Dermis lymphatic vessel endothelial cell (primary cell): ENCODE measurements around the gene CCL21. TPM values are rescaled to one million over a fixed set of nuclear protein-coding genes. Genes with fewer than 3 reads are reported as not detected.

Experiments
- total RNA-seq: library from RNA; depleted of rRNA; stranded (reverse); fragments of >200 nt; gene quantifications from 2 replicates; pipeline ENCODE4 v1.2.1, GENCODE V29; 2014

Gene CCL21, protein sequence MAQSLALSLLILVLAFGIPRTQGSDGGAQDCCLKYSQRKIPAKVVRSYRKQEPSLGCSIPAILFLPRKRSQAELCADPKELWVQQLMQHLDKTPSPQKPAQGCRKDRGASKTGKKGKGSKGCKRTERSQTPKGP
- total RNA-seq = 1.4 and 8.6 TPM in 2 replicates

GRCh38 chr9:34710023-34710422 is at the start of gene CCL21:
CCL21 (minus strand) TSS chr9:34710136; CDS start chr9:34710066, 70 bp downstream.

GRCh38 chr9:34690983-34691935 is 18.7 kb downstream of the CCL21 start, which contains the start of gene CCL19:
CCL19 (minus strand) TSS chr9:34691276; CDS start chr9:34691139, 137 bp downstream.

DNA sequence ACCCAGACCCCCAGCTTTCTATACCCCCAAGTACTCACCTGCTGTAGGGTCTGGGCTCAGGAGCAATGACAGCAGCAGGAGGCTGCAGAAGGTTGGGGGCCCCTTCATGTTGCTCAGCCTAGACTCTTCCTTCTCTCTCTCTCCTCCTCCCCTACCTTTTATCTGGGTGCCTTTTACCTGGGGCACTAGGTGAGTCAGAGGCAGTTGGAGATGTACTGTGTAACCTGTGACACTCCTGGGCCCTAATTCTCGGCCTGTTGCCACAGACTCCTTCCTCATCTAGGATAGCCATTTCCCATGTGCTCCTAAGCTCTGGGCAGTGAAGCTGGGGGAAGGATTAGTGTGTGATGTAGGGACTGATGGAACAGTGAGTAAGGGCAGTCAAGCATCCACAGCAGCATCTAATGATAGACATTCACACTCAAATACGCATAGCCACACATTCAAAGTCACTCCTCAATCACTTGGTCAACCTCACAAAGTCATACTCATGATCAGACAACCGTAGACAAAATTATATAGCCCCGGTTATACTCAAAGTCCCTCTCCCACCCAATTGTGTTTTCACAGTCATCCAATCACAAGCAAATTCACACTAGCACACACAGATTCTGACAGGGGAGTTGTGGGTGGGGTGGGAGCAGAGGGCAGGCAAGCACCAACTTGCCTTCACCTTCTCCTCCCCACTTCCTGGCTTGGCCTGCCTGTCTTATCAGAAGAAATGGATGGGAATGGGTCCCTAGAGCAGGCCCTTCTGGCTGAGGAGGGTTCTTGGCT is 47.2 kb downstream of the CCL21 start, which contains the start of gene CCL27:
Gene CCL27, minus strand, starts transcription at position 132 of the 777 bp plus-strand sequence. Its CDS starts 24 bp downstream, at position 108.

Other genes with a start within 250 kb of the CCL21 start
- gene ENHO, start 187.1 kb downstream of the CCL21 start, total RNA-seq = not detected in 2 replicates
- not detected in 2 replicates for gene CNTFR, start 120.4 kb downstream of the CCL21 start, total RNA-seq
- gene RPP25L, start 98.0 kb downstream of the CCL21 start, total RNA-seq = 16.1 and 18.5 TPM in 2 replicates
- 78.3 and 80.4 TPM in 2 replicates for gene DCTN3, start 89.6 kb downstream of the CCL21 start, total RNA-seq
- gene ARID3C, start 81.1 kb downstream of the CCL21 start, total RNA-seq = under 0.01 and 0.09 TPM in 2 replicates
- gene SIGMAR1, start 72.3 kb downstream of the CCL21 start, total RNA-seq = 23.5 and 26.0 TPM in 2 replicates
- 29.8 TPM in 2 replicates for gene GALT, start 63.5 kb downstream of the CCL21 start, total RNA-seq
- 3.1 and 4.6 TPM in 2 replicates for gene IL11RA, start 58.0 kb downstream of the CCL21 start, total RNA-seq
- not detected in 2 replicates for gene CCL27, start 47.5 kb downstream of the CCL21 start, total RNA-seq
- gene CCL19, start 18.9 kb downstream of the CCL21 start, total RNA-seq = not detected in 2 replicates
- gene PHF24, start 248.1 kb upstream of the CCL21 start, total RNA-seq = under 0.01 TPM in 1 of 2 replicates, not detected in the other